DMS79 (cell line): ENCODE results near the gene OGDH.
"Not testable (repeated sequence)": the region's sequence is repeated elsewhere in the genome, so short reads cannot be mapped to it uniquely, and the experiment has no call there.

Source experiments
- DNase-seq: peaks from one replicate; lab custom pipeline; 2025; lab: John Stamatoyannopoulos, UW

The OGDH gene

GRCh38 chr7:44667190-44667589, 60.8 kb downstream of the OGDH start:
- no peak for DNase-seq

GRCh38 chr7:44671069-44671468, 64.6 kb downstream of the OGDH start:
- DNase-seq, result no peak

GRCh38 chr7:44673324-44673723, 66.9 kb downstream of the OGDH start:
- DNase-seq, result peak; percentile 13

- DNase-seq, result no peak
Measured at GRCh38 chr7:44673771-44674170, 67.3 kb downstream of the OGDH start.

GRCh38 chr7:44674381-44674780, 68.0 kb downstream of the OGDH start:
- no peak for DNase-seq

- DNase-seq, result no peak
Measured at GRCh38 chr7:44676776-44677175, 70.3 kb downstream of the OGDH start.

GRCh38 chr7:44678101-44678470, 71.7 kb downstream of the OGDH start:
- no peak for DNase-seq

- no peak for DNase-seq
Measured at GRCh38 chr7:44678471-44679179, 72.2 kb downstream of the OGDH start.

- DNase-seq, result no peak
Measured at GRCh38 chr7:44681645-44682044, 75.2 kb downstream of the OGDH start.

- no peak for DNase-seq
Measured at GRCh38 chr7:44685723-44686122, 79.3 kb downstream of the OGDH start.

GRCh38 chr7:44689427-44689826, 83.0 kb downstream of the OGDH start:
- no peak for DNase-seq

GRCh38 chr7:44693641-44694313, 87.3 kb downstream of the OGDH start:
- no peak for DNase-seq

GRCh38 chr7:44694326-44694725, 87.9 kb downstream of the OGDH start:
- DNase-seq, result no peak

GRCh38 chr7:44694766-44695165, 88.3 kb downstream of the OGDH start:
- DNase-seq, result no peak

GRCh38 chr7:44695756-44696155, 89.3 kb downstream of the OGDH start:
- DNase-seq, result no peak

GRCh38 chr7:44696728-44697127, 90.3 kb downstream of the OGDH start:
- no peak for DNase-seq

GRCh38 chr7:44697136-44698045, 91.0 kb downstream of the OGDH start:
- DNase-seq, result no peak

GRCh38 chr7:44698046-44698580, 91.7 kb downstream of the OGDH start:
- no peak for DNase-seq

- DNase-seq, result not testable (repeated sequence)
Measured at GRCh38 chr7:44699598-44699997, 93.2 kb downstream of the OGDH start.

GRCh38 chr7:44700322-44700721, 93.9 kb downstream of the OGDH start:
- DNase-seq, result no peak

GRCh38 chr7:44703391-44703790, 97.0 kb downstream of the OGDH start:
- DNase-seq, result not testable (repeated sequence)

GRCh38 chr7:44703921-44704320, 97.5 kb downstream of the OGDH start:
- DNase-seq, result no peak
